KOPT-K1 (cell line): ENCODE results near the gene SPRR4.
"Not testable (repeated sequence)": the region's sequence is repeated elsewhere in the genome, so short reads cannot be mapped to it uniquely, and the experiment has no call there.

Source experiments
- H3K27ac ChIP-seq: fragments of 200-600 bp; sonication (generic); 2 replicates; pipeline ENCODE4 v1.5.1; 2016; ENCODE audit warnings: antibody characterized with exemption, mild to moderate bottlenecking, low read depth, low read length; ENCODE audit not compliant: poor library complexity, severe bottlenecking
- H3K36me3 ChIP-seq: fragments of 200-600 bp; sonication (generic); 2 replicates; pipeline ENCODE4 v1.5.1; 2017; ENCODE audit warnings: antibody characterized with exemption, mild to moderate bottlenecking, low read length, moderate library complexity; ENCODE audit not compliant: insufficient read depth
- H3K9me3 ChIP-seq: fragments of 200-600 bp; sonication (generic); 2 replicates; pipeline ENCODE4 v1.5.1; 2017; ENCODE audit warnings: antibody characterized with exemption, low read length, mild to moderate bottlenecking; ENCODE audit not compliant: insufficient read depth, poor library complexity, severe bottlenecking

Gene SPRR4

GRCh38 chr1:152982076-152982475, 11.6 kb downstream of the SPRR4 start:
- Histone ChIP-seq H3K27ac (no peak overlapping the region), H3K36me3 (no peaks in the 10 kb centered on the region), H3K9me3 (no peaks in the 10 kb centered on the region)

- Histone ChIP-seq H3K36me3 (no peaks in the 10 kb centered on the region), H3K27ac (no peak overlapping the region), H3K9me3 (no peaks in the 10 kb centered on the region)
These were observed 12.8 kb downstream of the SPRR4 start for GRCh38 chr1:152983234-152983633.

- no peaks in the 10 kb centered on the region for H3K36me3 ChIP-seq
These were observed 13.3 kb downstream of the SPRR4 start, which contains the start of gene SPRR1A for GRCh38 chr1:152983743-152984142. Gene SPRR1A (plus strand): TSS chr1:152984081. CDS start chr1:152985231, 1,150 bp downstream.

GRCh38 chr1:152986578-152986977, 16.1 kb downstream of the SPRR4 start:
- Histone ChIP-seq H3K27ac (no peak overlapping the region), H3K36me3 (no peaks in the 10 kb centered on the region), H3K9me3 (no peaks in the 10 kb centered on the region)

More at GRCh38 chr1:152983743-152984142, 13.3 kb downstream of the SPRR4 start, which contains the start of gene SPRR1A:
- no peak within 1 kb of the TSS for H3K27ac ChIP-seq
- no peaks in the 10 kb centered on the region for H3K9me3 ChIP-seq

- H3K9me3 ChIP-seq, result no peaks in the 10 kb centered on the region
- H3K36me3 ChIP-seq, result no peaks in the 10 kb centered on the region
- no peak overlapping the region for H3K27ac ChIP-seq
These were observed 22.7 kb downstream of the SPRR4 start for GRCh38 chr1:152993186-152993585.

GRCh38 chr1:152995842-152996241, 25.4 kb downstream of the SPRR4 start:
- H3K36me3 ChIP-seq, result no peaks in the 10 kb centered on the region
- no peaks in the 10 kb centered on the region for H3K9me3 ChIP-seq
- no peak overlapping the region for H3K27ac ChIP-seq

GRCh38 chr1:152996633-152997400, 26.4 kb downstream of the SPRR4 start:
- Histone ChIP-seq H3K27ac (no peak overlapping the region), H3K36me3 (no peaks in the 10 kb centered on the region), H3K9me3 (no peaks in the 10 kb centered on the region)

- Histone ChIP-seq H3K9me3 (no peaks in the 10 kb centered on the region), H3K36me3 (no peaks in the 10 kb centered on the region), H3K27ac (no peak overlapping the region)
These were observed 27.5 kb downstream of the SPRR4 start for GRCh38 chr1:152997901-152998300.

- no peak overlapping the region for H3K27ac ChIP-seq
- H3K9me3 ChIP-seq, result no peaks in the 10 kb centered on the region
- H3K36me3 ChIP-seq, result no peaks in the 10 kb centered on the region
These were observed 28.0 kb downstream of the SPRR4 start for GRCh38 chr1:152998476-152998875.

GRCh38 chr1:152999818-153000217, 29.4 kb downstream of the SPRR4 start:
- Histone ChIP-seq H3K36me3 (no peaks in the 10 kb centered on the region), H3K9me3 (no peaks in the 10 kb centered on the region), H3K27ac (no peak overlapping the region)

- H3K27ac ChIP-seq, result no peak overlapping the region
- no peaks in the 10 kb centered on the region for H3K36me3 ChIP-seq
- no peaks in the 10 kb centered on the region for H3K9me3 ChIP-seq
These were observed 29.8 kb downstream of the SPRR4 start for GRCh38 chr1:153000294-153000693.

GRCh38 chr1:153001382-153001781, 30.9 kb downstream of the SPRR4 start, which contains the start of gene SPRR3:
Gene SPRR3 (plus strand): TSS chr1:153001749. CDS start chr1:153003021, 1,272 bp downstream.
- no peak within 1 kb of the TSS for H3K27ac ChIP-seq
- no peaks in the 10 kb centered on the region for H3K9me3 ChIP-seq

GRCh38 chr1:153011235-153011758, 40.8 kb downstream of the SPRR4 start:
- not testable (repeated sequence) for H3K36me3 ChIP-seq, H3K9me3 ChIP-seq

More at GRCh38 chr1:153001382-153001781, 30.9 kb downstream of the SPRR4 start, which contains the start of gene SPRR3:
- H3K36me3 ChIP-seq, result no peaks in the 10 kb centered on the region

GRCh38 chr1:153021829-153022228, 51.4 kb downstream of the SPRR4 start:
- H3K9me3 ChIP-seq, H3K27ac ChIP-seq: not testable (repeated sequence)

More at GRCh38 chr1:153011235-153011758, 40.8 kb downstream of the SPRR4 start:
- H3K27ac ChIP-seq, result not testable (repeated sequence)

More at GRCh38 chr1:153021829-153022228, 51.4 kb downstream of the SPRR4 start:
- not testable (repeated sequence) for H3K36me3 ChIP-seq
